ENCODE data around the gene TDG.

- TF ChIP-seq EZH2 (IDR thresholded peaks at IDR 0.05; ENCODE audit: low read length) (no peak), CTCF (optimal IDR thresholded peaks at IDR 0.05 in 1 of 3, IDR thresholded peaks at IDR 0.05 in 1 of 3, conservative IDR thresholded peaks at IDR 0.05 in 1 of 3; ENCODE audit: extremely low read depth in 1 of 3, insufficient read depth in 2 of 3, low read length in 3 of 3) (no peak)
Measured at GRCh38 chr12:103973909-103974308, 8.2 kb downstream of the TDG start.

All from keratinocyte (primary cell).